ENCODE measurements around the gene APMAP. TPM values are rescaled to one million over a fixed set of nuclear protein-coding genes. Genes with fewer than 3 reads are reported as not detected.

Gene APMAP
- total RNA-seq, 4 donors from 2014 or later = 18.8 to 78.7 (median 57.7) TPM

DNA sequence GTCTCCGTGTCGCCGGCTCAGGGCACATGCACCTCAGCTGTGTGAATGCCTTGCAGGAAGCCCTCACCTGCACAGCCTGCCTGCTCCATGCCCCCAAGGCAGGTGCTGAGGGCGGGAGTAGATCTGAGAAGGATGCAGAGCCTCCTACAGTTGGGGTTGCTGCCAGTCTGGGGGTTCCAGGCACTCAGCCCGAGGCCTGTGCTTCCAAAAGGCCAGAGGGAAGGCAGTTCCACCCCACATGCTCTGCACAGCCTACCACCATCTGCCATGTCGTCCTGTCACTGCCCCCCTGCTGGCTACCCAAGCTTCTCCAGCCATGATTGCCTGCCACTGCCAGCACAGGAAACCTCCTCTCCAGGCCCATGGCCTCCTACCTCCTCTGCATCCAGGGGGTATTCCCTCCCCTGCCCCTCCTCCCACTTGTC lies 46.1 kb upstream of the APMAP start:
- H3K27ac ChIP-seq = peak overlapping the region; percentile 81 to 86
- peaks cover 17 to 18% of the 10 kb centered on the region in 2 donors for H3K4me1 ChIP-seq
- TF ChIP-seq, protein P1, sequence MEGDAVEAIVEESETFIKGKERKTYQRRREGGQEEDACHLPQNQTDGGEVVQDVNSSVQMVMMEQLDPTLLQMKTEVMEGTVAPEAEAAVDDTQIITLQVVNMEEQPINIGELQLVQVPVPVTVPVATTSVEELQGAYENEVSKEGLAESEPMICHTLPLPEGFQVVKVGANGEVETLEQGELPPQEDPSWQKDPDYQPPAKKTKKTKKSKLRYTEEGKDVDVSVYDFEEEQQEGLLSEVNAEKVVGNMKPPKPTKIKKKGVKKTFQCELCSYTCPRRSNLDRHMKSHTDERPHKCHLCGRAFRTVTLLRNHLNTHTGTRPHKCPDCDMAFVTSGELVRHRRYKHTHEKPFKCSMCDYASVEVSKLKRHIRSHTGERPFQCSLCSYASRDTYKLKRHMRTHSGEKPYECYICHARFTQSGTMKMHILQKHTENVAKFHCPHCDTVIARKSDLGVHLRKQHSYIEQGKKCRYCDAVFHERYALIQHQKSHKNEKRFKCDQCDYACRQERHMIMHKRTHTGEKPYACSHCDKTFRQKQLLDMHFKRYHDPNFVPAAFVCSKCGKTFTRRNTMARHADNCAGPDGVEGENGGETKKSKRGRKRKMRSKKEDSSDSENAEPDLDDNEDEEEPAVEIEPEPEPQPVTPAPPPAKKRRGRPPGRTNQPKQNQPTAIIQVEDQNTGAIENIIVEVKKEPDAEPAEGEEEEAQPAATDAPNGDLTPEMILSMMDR (IDR thresholded peaks at IDR 0.05) = no peak
- no peak for TF ChIP-seq POLR2A (IDR thresholded peaks at IDR 0.05)
- no peaks in the 10 kb centered on the region for H3K36me3 ChIP-seq
- no peak for DNase-seq
- no peak overlapping the region for H3K4me3 ChIP-seq
- H3K27me3 ChIP-seq = no peaks in the 10 kb centered on the region
- no peaks in the 10 kb centered on the region for H3K9me3 ChIP-seq
- intact Hi-C loops (cut with DNase I; ENCODE audit: low total_unique reads) = no loop called here

DNA sequence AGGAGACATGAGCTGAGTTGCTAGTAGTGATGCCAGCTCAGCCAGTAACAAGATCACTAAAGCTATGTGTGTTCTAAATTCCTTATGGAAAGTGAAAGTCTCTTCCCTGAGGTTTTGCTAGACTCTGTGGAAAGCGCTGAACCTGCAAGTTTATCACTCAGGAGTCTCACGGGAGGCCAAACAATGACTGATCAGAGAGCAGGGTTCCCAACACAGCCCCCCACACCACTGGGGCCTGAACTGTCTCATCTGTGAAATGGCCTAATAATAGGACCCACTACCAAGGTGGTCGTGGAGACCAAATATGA lies 45.5 kb upstream of the APMAP start:
- no peaks in the 10 kb centered on the region for H3K9me3 ChIP-seq
- no peaks in the 10 kb centered on the region for H3K27me3 ChIP-seq
- intact Hi-C loops (cut with DNase I; ENCODE audit: low total_unique reads) = no loop called here
- no peak overlapping the region for H3K4me3 ChIP-seq
- DNase-seq = no peak
- H3K36me3 ChIP-seq = no peaks in the 10 kb centered on the region
- TF ChIP-seq, protein P1 (IDR thresholded peaks at IDR 0.05) = no peak
- no peak for TF ChIP-seq POLR2A (IDR thresholded peaks at IDR 0.05)
- H3K27ac ChIP-seq = peak overlapping the region; percentile 81 to 86
- H3K4me1 ChIP-seq = peaks cover 16 to 17% of the 10 kb centered on the region in 2 donors

DNA sequence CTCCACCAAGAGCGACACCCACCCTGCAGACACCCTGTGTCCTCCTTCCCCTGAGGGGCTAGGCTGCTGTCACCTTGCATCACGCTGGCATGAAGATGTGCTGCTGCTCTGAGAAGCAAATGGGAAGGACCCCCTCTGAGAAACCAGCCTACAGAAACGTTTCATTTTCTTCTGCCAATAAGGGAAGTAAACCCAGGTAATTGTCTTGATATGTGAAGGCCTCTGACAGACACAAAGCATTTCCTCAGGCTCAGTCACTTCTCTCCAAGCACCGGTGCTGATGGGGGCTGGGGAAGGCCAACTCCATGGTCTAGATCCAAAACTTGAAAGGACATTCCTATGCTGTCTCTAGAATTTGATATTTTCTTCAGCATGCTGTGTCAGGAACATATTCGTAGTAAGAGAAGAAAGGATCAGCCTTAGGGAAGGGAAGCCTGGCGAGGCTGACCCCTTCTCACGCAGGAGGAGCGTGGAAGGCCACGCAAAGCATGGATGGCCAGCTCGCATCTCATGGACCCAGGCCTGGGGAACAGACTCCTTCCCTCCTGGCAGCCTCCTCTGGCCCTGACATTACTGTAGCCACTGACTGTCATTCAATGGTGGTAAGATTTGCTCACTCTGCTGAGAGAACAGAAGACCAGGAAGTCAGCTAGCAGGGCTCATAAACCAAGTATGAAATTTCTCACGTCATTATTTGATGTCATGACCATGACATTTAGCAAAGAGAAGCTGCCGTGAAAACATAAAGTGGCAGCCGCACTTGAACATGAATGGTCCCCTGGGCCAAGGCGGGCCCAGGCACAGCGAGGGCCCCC lies 44.9 kb upstream of the APMAP start:
- no peaks in the 10 kb centered on the region for H3K27me3 ChIP-seq
- peak overlapping the region; percentile 81 to 86 for H3K27ac ChIP-seq
- no peaks in the 10 kb centered on the region for H3K36me3 ChIP-seq
- no peak for DNase-seq
- TF ChIP-seq, protein P1 (IDR thresholded peaks at IDR 0.05) = no peak
- TF ChIP-seq POLR2A (IDR thresholded peaks at IDR 0.05) = no peak
- intact Hi-C loops (cut with DNase I; ENCODE audit: low total_unique reads) = no loop called here
- peaks cover 12 to 21% of the 10 kb centered on the region in 2 donors for H3K4me1 ChIP-seq
- no peaks in the 10 kb centered on the region for H3K9me3 ChIP-seq
- no peak overlapping the region for H3K4me3 ChIP-seq

DNA sequence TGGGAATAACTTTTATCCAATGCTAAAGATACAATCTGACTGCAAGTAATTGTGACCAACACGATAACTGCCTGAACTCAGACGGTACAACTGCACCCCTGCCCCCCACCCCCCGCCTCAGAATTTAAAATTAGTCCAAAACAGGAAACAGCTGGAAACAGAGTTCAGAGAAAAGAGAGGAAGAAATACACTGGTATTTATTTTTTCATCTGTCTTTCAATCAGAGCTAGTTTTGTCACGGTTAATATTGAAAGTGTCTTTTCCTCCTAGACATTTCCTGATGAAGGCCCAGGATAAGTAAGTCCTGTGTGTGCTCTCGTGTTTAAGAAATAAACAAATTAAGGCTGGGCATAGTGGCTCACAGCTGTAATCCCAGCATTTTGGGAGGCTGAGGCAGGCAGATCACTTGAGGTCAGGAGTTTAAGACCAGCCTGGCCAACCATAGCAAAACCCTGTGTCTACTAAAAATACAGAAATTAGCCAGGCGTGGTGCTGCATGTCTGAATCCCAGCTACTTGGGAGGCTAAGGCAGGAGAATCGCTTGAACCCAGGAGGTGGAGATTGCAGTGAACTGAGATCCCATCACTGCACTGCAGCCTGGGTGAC lies 43.9 kb upstream of the APMAP start:
- Histone ChIP-seq H3K27ac (peak overlapping the region; percentile 8 to 19), H3K36me3 (no peaks in the 10 kb centered on the region), H3K27me3 (no peaks in the 10 kb centered on the region), H3K4me1 (peaks cover 12 to 22% of the 10 kb centered on the region in 2 donors), H3K4me3 (no peak overlapping the region), H3K9me3 (no peaks in the 10 kb centered on the region)
- intact Hi-C loops (cut with DNase I; ENCODE audit: low total_unique reads) = no loop called here
- TF ChIP-seq POLR2A (IDR thresholded peaks at IDR 0.05) = no peak
- TF ChIP-seq, protein P1 (IDR thresholded peaks at IDR 0.05) = no peak
- no peak for DNase-seq

DNA sequence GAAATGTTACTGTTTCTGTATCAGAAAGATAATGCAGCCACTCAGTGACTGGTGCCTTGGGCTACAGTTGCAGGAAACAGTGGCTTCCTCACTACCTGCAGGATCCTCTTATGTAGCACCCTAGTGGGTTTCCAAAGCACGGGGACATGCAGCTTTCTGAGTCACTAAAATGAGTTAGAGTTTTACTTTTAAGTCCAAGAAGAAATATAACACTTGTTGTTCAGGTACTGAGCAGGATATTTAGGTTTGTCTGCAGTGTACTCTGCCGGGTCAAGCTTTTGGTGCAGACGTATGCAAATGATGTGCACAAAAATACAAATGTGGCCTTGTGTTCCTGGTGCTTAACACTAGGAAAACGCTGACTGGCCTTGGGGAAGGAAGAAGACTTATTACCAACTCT lies 43.4 kb upstream of the APMAP start:
- Histone ChIP-seq H3K36me3 (no peaks in the 10 kb centered on the region), H3K9me3 (no peaks in the 10 kb centered on the region), H3K4me1 (peaks cover 12 to 22% of the 10 kb centered on the region in 2 donors), H3K4me3 (no peak overlapping the region), H3K27me3 (no peaks in the 10 kb centered on the region), H3K27ac (peak overlapping the region in 1 of 2 donors; percentile 8)
- no peak for DNase-seq
- TF ChIP-seq POLR2A (IDR thresholded peaks at IDR 0.05) = no peak
- TF ChIP-seq, protein P1 (IDR thresholded peaks at IDR 0.05) = no peak
- intact Hi-C loops (cut with DNase I; ENCODE audit: low total_unique reads) = no loop called here

Measured in uterus (tissue), 4 donors.